COLO829 (cell line): ENCODE measurements around the gene HTRA3.

Experiments used
- DNase-seq: peaks from one replicate; pipeline ENCODE4 v3.0.0; 2012; ENCODE audit warnings: low spot score

Gene HTRA3

GRCh38 chr4:8311101-8312068 is 41.8 kb downstream of the HTRA3 start:
- no peak for DNase-seq

GRCh38 chr4:8312069-8312445 is 42.5 kb downstream of the HTRA3 start:
- no peak for DNase-seq

GRCh38 chr4:8312976-8313375 is 43.4 kb downstream of the HTRA3 start:
- DNase-seq: no peak

- DNase-seq: no peak
Measured at GRCh38 chr4:8314691-8315255, 45.2 kb downstream of the HTRA3 start.

- DNase-seq: peak; percentile 12
Measured at GRCh38 chr4:8315435-8316250, 46.1 kb downstream of the HTRA3 start.

GRCh38 chr4:8316251-8316771 is 46.8 kb downstream of the HTRA3 start:
- no peak for DNase-seq

GRCh38 chr4:8316911-8317351 is 47.4 kb downstream of the HTRA3 start:
- no peak for DNase-seq

- DNase-seq: no peak
Measured at GRCh38 chr4:8317474-8317873, 47.9 kb downstream of the HTRA3 start.

- DNase-seq: no peak
Measured at GRCh38 chr4:8318509-8318908, 49.0 kb downstream of the HTRA3 start.

GRCh38 chr4:8319061-8319460 is 49.5 kb downstream of the HTRA3 start:
- no peak for DNase-seq

- DNase-seq: no peak
Measured at GRCh38 chr4:8319731-8320385, 50.3 kb downstream of the HTRA3 start.

GRCh38 chr4:8320386-8320750 is 50.8 kb downstream of the HTRA3 start:
- no peak for DNase-seq

GRCh38 chr4:8321220-8321619 is 51.7 kb downstream of the HTRA3 start:
- no peak for DNase-seq

- DNase-seq: no peak
Measured at GRCh38 chr4:8321771-8322170, 52.2 kb downstream of the HTRA3 start.

- no peak for DNase-seq
Measured at GRCh38 chr4:8322794-8323704, 53.5 kb downstream of the HTRA3 start.

- DNase-seq: no peak
Measured at GRCh38 chr4:8323947-8324555, 54.5 kb downstream of the HTRA3 start.

GRCh38 chr4:8324640-8325239 is 55.2 kb downstream of the HTRA3 start:
- DNase-seq: no peak

- no peak for DNase-seq
Measured at GRCh38 chr4:8325291-8325973, 55.9 kb downstream of the HTRA3 start.

GRCh38 chr4:8326206-8326605 is 56.7 kb downstream of the HTRA3 start:
- DNase-seq: no peak
